Esophagus muscularis mucosa (tissue), 3 donors: Measurements from ENCODE around the gene MLC1.

Experiments used
- CTCF ChIP-seq, 3 experiments: fragments of 200-600 bp in 2 of 3; fragments of 450-650 bp in 1 of 3; sonication (generic) in 2 of 3; IDR thresholded peaks; one replicate each; pipeline ENCODE4 v1.5.1; 2017 to 2019; ENCODE audit warnings: antibody characterized with exemption in 3 of 3, mild to moderate bottlenecking in 2 of 3, moderate library complexity in 1 of 3
- EP300 ChIP-seq: sonication (generic); formaldehyde crosslinking; IDR thresholded peaks from one replicate; pipeline ENCODE4 v1.6.1; 2017; ENCODE audit warnings: antibody characterized with exemption

- no peak for TF ChIP-seq EP300
- no peak for TF ChIP-seq CTCF (IDR thresholded peaks at IDR 0.05)
Observed at GRCh38 chr22:50092342-50092741, 7.1 kb upstream of the MLC1 start.
